Neural progenitor cell (in vitro differentiated cells): Measurements from ENCODE around the gene CRTC2. TPM values are rescaled to one million over a fixed set of nuclear protein-coding genes. Genes with fewer than 3 reads are reported as not detected.

Source experiments
- DNase-seq: peaks from one replicate; pipeline ENCODE4 v3.0.0-alpha.2; 2016; ENCODE audit warnings: low spot score
- H2AFZ ChIP-seq: fragments of 200-600 bp; sonication (generic); replicated peaks from 2 replicates; pipeline ENCODE4 v1.6.1; 2016; ENCODE audit warnings: antibody characterized with exemption
- H3F3A ChIP-seq: fragments of 200-600 bp; sonication (generic); 2 replicates; pipeline ENCODE4 v1.6.1; 2016; ENCODE audit warnings: antibody characterized with exemption, low read depth
- H3K27ac ChIP-seq: fragments of 200-600 bp; sonication (generic); 2 replicates; pipeline ENCODE4 v1.5.1; 2016; ENCODE audit warnings: mild to moderate bottlenecking
- H3K27me3 ChIP-seq: fragments of 200-600 bp; sonication (generic); 2 replicates; pipeline ENCODE4 v1.6.1; 2016; ENCODE audit warnings: mild to moderate bottlenecking, moderate library complexity
- H3K36me3 ChIP-seq: fragments of 200-600 bp; sonication (generic); 2 replicates; pipeline ENCODE4 v1.5.1; 2016
- H3K4me1 ChIP-seq: fragments of 200-600 bp; sonication (generic); 2 replicates; pipeline ENCODE4 v1.6.1; 2016; ENCODE audit warnings: mixed run types
- H3K4me2 ChIP-seq: fragments of 200-600 bp; sonication (generic); 2 replicates; pipeline ENCODE4 v1.6.1; 2016
- H3K4me3 ChIP-seq: fragments of 200-600 bp; sonication (generic); 2 replicates; pipeline ENCODE4 v1.5.1; 2016
- H3K79me2 ChIP-seq: fragments of 200-600 bp; sonication (generic); 2 replicates; pipeline ENCODE4 v1.6.1; 2016; ENCODE audit warnings: low read depth
- H3K9ac ChIP-seq: fragments of 200-600 bp; sonication (generic); 2 replicates; pipeline ENCODE4 v1.6.1; 2016
- H3K9me3 ChIP-seq: fragments of 200-600 bp; sonication (generic); 2 replicates; pipeline ENCODE4 v1.5.1; 2016; ENCODE audit warnings: low read depth
- H4K20me1 ChIP-seq: fragments of 200-600 bp; sonication (generic); 2 replicates; pipeline ENCODE4 v1.6.1; 2016; ENCODE audit warnings: low read depth
- H3K27ac Mint-ChIP-seq: 3 replicates; pipeline ENCODE4 v1.8.0; 2021; ENCODE audit warnings: mixed read lengths
- H3K27me3 Mint-ChIP-seq: 2 replicates; pipeline ENCODE4 v1.8.0; 2022; ENCODE audit warnings: low read depth, mild to moderate bottlenecking, inconsistent platforms, moderate library complexity, mixed read lengths; ENCODE audit not compliant: insufficient read depth
- H3K36me3 Mint-ChIP-seq: 3 replicates; pipeline ENCODE4 v1.8.0; 2021; ENCODE audit warnings: mixed read lengths
- H3K4me1 Mint-ChIP-seq: 3 replicates; pipeline ENCODE4 v1.8.0; 2021; ENCODE audit warnings: mixed read lengths
- H3K4me3 Mint-ChIP-seq: 3 replicates; pipeline ENCODE4 v1.8.0; 2021; ENCODE audit warnings: mild to moderate bottlenecking, moderate library complexity, mixed read lengths
- H3K9me3 Mint-ChIP-seq: 3 replicates; pipeline ENCODE4 v1.8.0; 2020; ENCODE audit warnings: mixed read lengths
- EZH2 ChIP-seq: fragments of 200-600 bp; sonication (generic); IDR thresholded peaks from 2 replicates; pipeline ENCODE4 v1.6.1; 2017; ENCODE audit warnings: antibody characterized with exemption, mild to moderate bottlenecking, moderate library complexity
- EZH2phosphoT487 ChIP-seq: fragments of 200-600 bp; sonication (generic); IDR thresholded peaks from 2 replicates; pipeline ENCODE4 v1.6.1; 2017; ENCODE audit warnings: antibody characterized with exemption
- total RNA-seq: library from RNA; depleted of rRNA; stranded (reverse); fragments of >200 nt; gene quantifications from 2 replicates; pipeline ENCODE4 v1.2.3, GENCODE V29; 2015; ENCODE audit warnings: low replicate concordance
- TF ChIP-seq, protein P1 (sequence below): fragments of 200-600 bp; sonication (generic); IDR thresholded peaks from 2 replicates; pipeline ENCODE4 v1.5.1; 2017; ENCODE audit warnings: antibody characterized with exemption, mild to moderate bottlenecking

The CRTC2 gene
- total RNA-seq, 1 donor from 2014 or later: 6.7 TPM

DNA sequence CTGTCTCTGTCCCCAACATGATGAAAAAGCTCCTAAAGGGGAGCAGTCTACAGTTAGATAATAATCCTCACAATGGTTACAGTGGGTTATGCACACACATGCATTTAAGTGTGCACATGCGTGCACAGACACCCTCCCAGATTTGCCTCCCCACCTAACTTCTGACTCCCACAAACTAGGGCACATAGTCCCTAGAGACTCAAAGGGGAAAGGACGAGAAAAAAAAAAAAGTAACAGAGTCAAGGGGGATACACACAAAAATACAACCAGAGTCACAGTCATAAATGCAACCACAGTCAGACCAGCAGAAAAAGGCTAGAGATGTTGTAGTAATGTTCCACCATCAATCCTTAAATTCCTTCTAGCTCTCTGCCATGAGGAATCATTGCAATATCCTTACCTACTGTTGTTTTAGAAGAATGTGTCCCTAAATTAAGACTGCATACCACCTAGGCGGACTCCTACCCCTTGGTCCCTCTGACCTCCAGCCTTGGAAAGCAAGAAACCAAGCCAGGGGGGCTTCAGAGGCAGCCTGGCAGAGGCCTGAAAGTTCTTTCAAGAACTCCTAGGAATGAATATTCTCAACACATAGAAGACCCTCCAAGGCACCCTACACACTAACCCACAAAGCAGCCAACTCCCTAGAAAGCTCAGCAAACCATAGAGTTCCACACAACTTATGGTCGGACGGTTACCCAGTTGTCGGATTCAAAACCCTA lies 1.3 kb downstream of the CRTC2 start:
- peaks cover 51% of the 10 kb centered on the region for H4K20me1 ChIP-seq
- H2AFZ ChIP-seq: no peak overlapping the region
- H3K79me2 ChIP-seq: peaks cover 71% of the 10 kb centered on the region
- H3K27ac ChIP-seq: no peak overlapping the region
- Mint-ChIP-seq H3K27me3 (peaks cover 11% of the 10 kb centered on the region), H3K36me3 (peaks cover 15% of the 10 kb centered on the region), H3K4me1 (peaks cover 37% of the 10 kb centered on the region), H3K9me3 (no peaks in the 10 kb centered on the region), H3K4me3 (peak overlapping the region; percentile 100), H3K27ac (peak overlapping the region; percentile 97)
- H3K27me3 ChIP-seq: no peaks in the 10 kb centered on the region
- no peak for TF ChIP-seq EZH2
- TF ChIP-seq EZH2phosphoT487: no peak
- TF ChIP-seq, protein P1, sequence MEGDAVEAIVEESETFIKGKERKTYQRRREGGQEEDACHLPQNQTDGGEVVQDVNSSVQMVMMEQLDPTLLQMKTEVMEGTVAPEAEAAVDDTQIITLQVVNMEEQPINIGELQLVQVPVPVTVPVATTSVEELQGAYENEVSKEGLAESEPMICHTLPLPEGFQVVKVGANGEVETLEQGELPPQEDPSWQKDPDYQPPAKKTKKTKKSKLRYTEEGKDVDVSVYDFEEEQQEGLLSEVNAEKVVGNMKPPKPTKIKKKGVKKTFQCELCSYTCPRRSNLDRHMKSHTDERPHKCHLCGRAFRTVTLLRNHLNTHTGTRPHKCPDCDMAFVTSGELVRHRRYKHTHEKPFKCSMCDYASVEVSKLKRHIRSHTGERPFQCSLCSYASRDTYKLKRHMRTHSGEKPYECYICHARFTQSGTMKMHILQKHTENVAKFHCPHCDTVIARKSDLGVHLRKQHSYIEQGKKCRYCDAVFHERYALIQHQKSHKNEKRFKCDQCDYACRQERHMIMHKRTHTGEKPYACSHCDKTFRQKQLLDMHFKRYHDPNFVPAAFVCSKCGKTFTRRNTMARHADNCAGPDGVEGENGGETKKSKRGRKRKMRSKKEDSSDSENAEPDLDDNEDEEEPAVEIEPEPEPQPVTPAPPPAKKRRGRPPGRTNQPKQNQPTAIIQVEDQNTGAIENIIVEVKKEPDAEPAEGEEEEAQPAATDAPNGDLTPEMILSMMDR: no peak
- DNase-seq: no peak
- H3K4me1 ChIP-seq: peaks cover 29% of the 10 kb centered on the region
- peaks cover 23% of the 10 kb centered on the region for H3F3A ChIP-seq
- no peaks in the 10 kb centered on the region for H3K36me3 ChIP-seq
- no peaks in the 10 kb centered on the region for H3K9me3 ChIP-seq
- peak overlapping the region; percentile 92 for H3K4me3 ChIP-seq
- peak overlapping the region; percentile 94 for H3K9ac ChIP-seq
- peak overlapping the region; percentile 92 for H3K4me2 ChIP-seq

DNA sequence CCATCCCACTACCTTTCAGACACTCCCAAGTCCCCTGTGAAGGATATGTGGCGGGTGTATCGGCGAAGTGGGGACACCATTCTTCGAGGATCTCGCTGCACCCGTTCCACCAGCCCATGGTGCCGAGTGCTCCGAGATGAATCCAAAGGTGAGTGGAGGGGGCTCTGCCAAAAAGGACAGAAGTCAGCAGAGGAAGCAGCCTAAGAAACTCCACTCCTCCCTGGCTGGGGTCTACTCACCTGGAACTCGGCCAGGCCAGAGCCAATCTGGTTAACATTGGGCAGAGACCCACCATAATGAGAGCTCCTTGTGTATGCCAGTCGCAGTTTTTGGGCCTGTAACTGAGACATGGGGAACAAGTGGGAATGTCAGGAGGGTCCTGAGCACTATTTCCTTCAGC lies 3.6 kb downstream of the CRTC2 start:
- Histone ChIP-seq H3K27ac (no peak overlapping the region), H3K9me3 (no peaks in the 10 kb centered on the region), H3K36me3 (no peaks in the 10 kb centered on the region), H3K4me3 (no peak overlapping the region), H3K79me2 (peaks cover 51% of the 10 kb centered on the region), H3K4me1 (peaks cover 21% of the 10 kb centered on the region), H3F3A (peaks cover 16% of the 10 kb centered on the region), H4K20me1 (peaks cover 44% of the 10 kb centered on the region), H2AFZ (no peak overlapping the region), H3K4me2 (no peak overlapping the region), H3K9ac (peak overlapping the region; percentile 20), H3K27me3 (no peaks in the 10 kb centered on the region)
- H3K36me3 Mint-ChIP-seq: peaks cover 7% of the 10 kb centered on the region
- H3K4me3 Mint-ChIP-seq: no peak overlapping the region
- peaks cover 25% of the 10 kb centered on the region for H3K4me1 Mint-ChIP-seq
- H3K9me3 Mint-ChIP-seq: no peaks in the 10 kb centered on the region
- TF ChIP-seq, protein P1: no peak
- TF ChIP-seq EZH2 (no peak), EZH2phosphoT487 (no peak)
- no peak overlapping the region for H3K27ac Mint-ChIP-seq
- no peak for DNase-seq
- H3K27me3 Mint-ChIP-seq: peaks cover 10% of the 10 kb centered on the region

DNA sequence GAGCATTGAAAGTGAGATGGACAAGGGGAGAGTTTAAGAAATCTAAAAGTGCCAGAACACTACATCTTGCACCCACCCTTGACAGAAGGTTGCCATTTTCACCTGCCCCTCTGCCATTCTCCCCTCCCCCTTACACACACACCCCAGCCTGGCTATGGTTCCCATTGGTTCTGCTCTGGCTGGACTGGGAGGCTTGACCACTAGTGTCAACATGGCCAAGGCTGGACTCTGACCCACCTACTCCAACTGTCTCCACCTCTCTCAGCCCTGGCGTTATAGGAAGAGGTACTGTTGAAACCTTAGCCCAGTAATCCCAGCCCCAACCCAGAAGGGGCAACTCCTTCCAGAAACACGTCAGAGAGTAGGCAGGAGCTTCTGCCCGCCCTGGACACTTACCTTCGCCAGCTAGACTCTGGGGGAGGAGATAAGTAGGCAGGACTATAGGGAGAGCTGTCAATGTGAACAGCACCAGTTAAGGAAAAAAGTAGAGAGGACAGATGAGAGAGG lies 4.5 kb downstream of the CRTC2 start:
- Histone ChIP-seq H3K27me3 (no peaks in the 10 kb centered on the region), H2AFZ (no peak overlapping the region), H3K79me2 (peaks cover 51% of the 10 kb centered on the region), H3K9me3 (no peaks in the 10 kb centered on the region), H3K4me2 (no peak overlapping the region), H3K36me3 (no peaks in the 10 kb centered on the region), H3K4me3 (no peak overlapping the region), H3K4me1 (peaks cover 19% of the 10 kb centered on the region), H4K20me1 (peaks cover 44% of the 10 kb centered on the region), H3F3A (peaks cover 11% of the 10 kb centered on the region), H3K9ac (peak overlapping the region; percentile 20), H3K27ac (no peak overlapping the region)
- Mint-ChIP-seq H3K27me3 (peaks cover 5% of the 10 kb centered on the region), H3K4me3 (no peak overlapping the region), H3K27ac (no peak overlapping the region), H3K9me3 (no peaks in the 10 kb centered on the region), H3K4me1 (peaks cover 20% of the 10 kb centered on the region), H3K36me3 (peaks cover 4% of the 10 kb centered on the region)
- no peak for DNase-seq
- no peak for TF ChIP-seq EZH2
- TF ChIP-seq, protein P1: no peak
